ENCODE data around the gene TENT4A. TPM values are rescaled to one million over a fixed set of nuclear protein-coding genes. Genes with fewer than 3 reads are reported as not detected.

Gene TENT4A
- total and polyA plus RNA-seq, 2 of the 13 experiments (the other 11 are each of a cell fraction or from before 2014, with no cell fraction given): 6.3 to 13.3 TPM

DNA sequence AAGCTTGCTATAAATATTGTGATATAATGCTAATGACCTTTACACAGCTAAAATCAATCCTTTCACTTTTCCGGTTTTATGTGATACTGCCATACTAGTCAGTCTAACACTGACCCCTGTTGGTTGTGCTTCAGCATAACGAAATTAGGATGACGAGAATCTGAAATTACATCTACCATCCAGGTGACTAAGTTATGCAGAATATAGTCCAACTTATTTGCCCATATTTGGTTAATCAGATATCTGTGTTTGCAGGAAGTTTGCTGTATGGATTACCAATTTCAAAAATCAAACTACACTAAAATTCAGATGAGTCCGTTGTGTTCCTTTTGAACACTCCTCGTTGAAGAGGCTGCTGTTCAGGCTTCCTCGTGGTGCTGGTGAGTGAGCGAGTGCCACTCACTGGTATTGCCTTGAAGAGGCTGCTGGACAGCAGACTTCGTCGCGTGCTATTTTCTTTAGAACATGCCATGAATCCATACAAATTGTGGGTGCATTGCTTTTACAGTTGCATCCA, 32.5 kb downstream of the TENT4A start:
- 88% methylated on average over 10 of the region's 10 CpGs for WGBS (ENCODE audit: low lambda C conversion rate)
- peak; percentile 74 for FAIRE-seq
- no peaks in the 10 kb centered on the region for H3K27me3 ChIP-seq (ENCODE audit: control insufficient read depth in 1 of 2, insufficient read depth in 2 of 2, low read length in 2 of 2)
- H3K27ac ChIP-seq (ENCODE audit: extremely low read length, insufficient read depth, low read length): no peak overlapping the region
- no peak overlapping the region for H3K4me2 ChIP-seq (ENCODE audit: low read depth, low read length)
- peaks cover 23 to 81% of the 10 kb centered on the region in 2 experiments for H3K36me3 ChIP-seq (replicated peaks in 1 of 2; ENCODE audit: control insufficient read depth in 1 of 2, insufficient read depth in 2 of 2, low read length in 2 of 2)
- intact Hi-C loops (cut with micrococcal nuclease; ENCODE audit: unreplicated experiment): loop anchor here (1.0 to 10.0 kb wide), 3 partner anchors 30 to 451 kb away; partner anchors contain the start of genes NSUN2 and SRD5A1
- H3K9me3 ChIP-seq (ENCODE audit: low read length): no peaks in the 10 kb centered on the region
- H3K4me1 ChIP-seq (ENCODE audit: insufficient read depth, low read length): no peaks in the 10 kb centered on the region
- ATAC-seq: peak; percentile 71
- no peak overlapping the region for H3K9ac ChIP-seq (ENCODE audit: insufficient read depth, low read depth, low read length)
- H4K20me1 ChIP-seq (ENCODE audit: insufficient read depth, low read length): peaks cover 9% of the 10 kb centered on the region
- in situ Hi-C loops (cut with HindIII; ENCODE audit: extremely low pct_ligation_motif_present, low pct_unique_long_range_greater_than_20kb): loop anchor here (25.0 kb wide), 1 partner anchor 358 kb away; the partner anchor contains the start of gene MED10
- no peak overlapping the region for H2AFZ ChIP-seq (ENCODE audit: low read length)
- TF ChIP-seq PPARG (CRISPR knock-in tag; conservative IDR thresholded peaks at IDR 0.05): 0 out of 2 replicates have a peak, but pooled peaks have one; percentile 25
- 0 out of 2 replicates have a peak, but pooled peaks have one; percentile 44 for TF ChIP-seq ZNF335 (CRISPR knock-in tag; IDR thresholded peaks at IDR 0.05)
- TF ChIP-seq, protein P1, sequence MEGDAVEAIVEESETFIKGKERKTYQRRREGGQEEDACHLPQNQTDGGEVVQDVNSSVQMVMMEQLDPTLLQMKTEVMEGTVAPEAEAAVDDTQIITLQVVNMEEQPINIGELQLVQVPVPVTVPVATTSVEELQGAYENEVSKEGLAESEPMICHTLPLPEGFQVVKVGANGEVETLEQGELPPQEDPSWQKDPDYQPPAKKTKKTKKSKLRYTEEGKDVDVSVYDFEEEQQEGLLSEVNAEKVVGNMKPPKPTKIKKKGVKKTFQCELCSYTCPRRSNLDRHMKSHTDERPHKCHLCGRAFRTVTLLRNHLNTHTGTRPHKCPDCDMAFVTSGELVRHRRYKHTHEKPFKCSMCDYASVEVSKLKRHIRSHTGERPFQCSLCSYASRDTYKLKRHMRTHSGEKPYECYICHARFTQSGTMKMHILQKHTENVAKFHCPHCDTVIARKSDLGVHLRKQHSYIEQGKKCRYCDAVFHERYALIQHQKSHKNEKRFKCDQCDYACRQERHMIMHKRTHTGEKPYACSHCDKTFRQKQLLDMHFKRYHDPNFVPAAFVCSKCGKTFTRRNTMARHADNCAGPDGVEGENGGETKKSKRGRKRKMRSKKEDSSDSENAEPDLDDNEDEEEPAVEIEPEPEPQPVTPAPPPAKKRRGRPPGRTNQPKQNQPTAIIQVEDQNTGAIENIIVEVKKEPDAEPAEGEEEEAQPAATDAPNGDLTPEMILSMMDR (CRISPR knock-in tag; IDR thresholded peaks at IDR 0.05): peak; percentile 68
- peak; percentile 58 for TF ChIP-seq RAD21 (CRISPR knock-in tag; IDR thresholded peaks at IDR 0.05)
- no peak for TF ChIP-seq JUN (CRISPR knock-in tag; IDR thresholded peaks at IDR 0.05)
- peak; percentile 75 for TF ChIP-seq STAG1 (CRISPR knock-in tag; IDR thresholded peaks at IDR 0.05)
- TF ChIP-seq, protein P2, sequence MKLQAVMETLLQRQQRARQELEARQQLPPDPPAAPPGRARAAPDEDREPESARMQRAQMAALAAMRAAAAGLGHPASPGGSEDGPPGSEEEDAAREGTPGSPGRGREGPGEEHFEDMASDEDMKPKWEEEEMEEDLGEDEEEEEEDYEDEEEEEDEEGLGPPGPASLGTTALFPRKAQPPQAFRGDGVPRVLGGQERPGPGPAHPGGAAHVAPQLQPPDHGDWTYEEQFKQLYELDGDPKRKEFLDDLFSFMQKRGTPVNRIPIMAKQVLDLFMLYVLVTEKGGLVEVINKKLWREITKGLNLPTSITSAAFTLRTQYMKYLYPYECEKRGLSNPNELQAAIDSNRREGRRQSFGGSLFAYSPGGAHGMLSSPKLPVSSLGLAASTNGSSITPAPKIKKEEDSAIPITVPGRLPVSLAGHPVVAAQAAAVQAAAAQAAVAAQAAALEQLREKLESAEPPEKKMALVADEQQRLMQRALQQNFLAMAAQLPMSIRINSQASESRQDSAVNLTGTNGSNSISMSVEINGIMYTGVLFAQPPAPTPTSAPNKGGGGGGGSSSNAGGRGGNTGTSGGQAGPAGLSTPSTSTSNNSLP (IDR thresholded peaks at IDR 0.05; ENCODE audit: low read depth, low read length): 0 out of 2 replicates have a peak, but pooled peaks have one; percentile 22
- TF ChIP-seq ZNF772 (CRISPR knock-in tag; IDR thresholded peaks at IDR 0.05): no peak
- POLR2A ChIA-PET: no interaction called here
- BruUV-seq (replicated peaks): no TSS peak
- peak; percentile 45 for DNase-seq (ENCODE audit: low spot score)
- peaks cover 12% of the 10 kb centered on the region for H3K79me2 ChIP-seq (ENCODE audit: insufficient read depth, low read length)
- CTCF ChIA-PET (ENCODE audit: low intra/inter-chr PET ratio, low total read pairs): interaction anchor here (0.7 kb wide), 1 partner anchor 454 kb away, joined by 3 read pairs; no protein-coding TSS in a partner anchor
- no peak overlapping the region for H3K4me3 ChIP-seq (replicated peaks in 1 of 3; ENCODE audit: insufficient read depth in 1 of 3, low read depth in 2 of 3, low read length in 3 of 3)

Data from HepG2 (cell line).